Uterus (tissue), 2 donors: Measurements from ENCODE around the gene LIN54.

Experiments
- POLR2A ChIP-seq, 2 donors: fragments of 450-650 bp; IDR thresholded peaks; one replicate each; pipeline ENCODE4 v1.6.1; 2016; ENCODE audit warnings: antibody characterized with exemption in 2 of 2, mild to moderate bottlenecking in 1 of 2, moderate library complexity in 1 of 2
- TF ChIP-seq, protein P1 (sequence below), 4 experiments: fragments of 200-600 bp in 2 of 4; fragments of 450-650 bp in 2 of 4; sonication (generic) in 2 of 4; IDR thresholded peaks; one replicate each; pipeline ENCODE4 v1.5.1; 2016 to 2019; ENCODE audit warnings: antibody characterized with exemption in 4 of 4, mild to moderate bottlenecking in 2 of 4, moderate library complexity in 1 of 4

- TF ChIP-seq, protein P1, sequence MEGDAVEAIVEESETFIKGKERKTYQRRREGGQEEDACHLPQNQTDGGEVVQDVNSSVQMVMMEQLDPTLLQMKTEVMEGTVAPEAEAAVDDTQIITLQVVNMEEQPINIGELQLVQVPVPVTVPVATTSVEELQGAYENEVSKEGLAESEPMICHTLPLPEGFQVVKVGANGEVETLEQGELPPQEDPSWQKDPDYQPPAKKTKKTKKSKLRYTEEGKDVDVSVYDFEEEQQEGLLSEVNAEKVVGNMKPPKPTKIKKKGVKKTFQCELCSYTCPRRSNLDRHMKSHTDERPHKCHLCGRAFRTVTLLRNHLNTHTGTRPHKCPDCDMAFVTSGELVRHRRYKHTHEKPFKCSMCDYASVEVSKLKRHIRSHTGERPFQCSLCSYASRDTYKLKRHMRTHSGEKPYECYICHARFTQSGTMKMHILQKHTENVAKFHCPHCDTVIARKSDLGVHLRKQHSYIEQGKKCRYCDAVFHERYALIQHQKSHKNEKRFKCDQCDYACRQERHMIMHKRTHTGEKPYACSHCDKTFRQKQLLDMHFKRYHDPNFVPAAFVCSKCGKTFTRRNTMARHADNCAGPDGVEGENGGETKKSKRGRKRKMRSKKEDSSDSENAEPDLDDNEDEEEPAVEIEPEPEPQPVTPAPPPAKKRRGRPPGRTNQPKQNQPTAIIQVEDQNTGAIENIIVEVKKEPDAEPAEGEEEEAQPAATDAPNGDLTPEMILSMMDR (IDR thresholded peaks at IDR 0.05), result no peak
- no peak for TF ChIP-seq POLR2A (IDR thresholded peaks at IDR 0.05)
Measured at GRCh38 chr4:83010522-83011318, at the start of gene LIN54.
